ENCODE results near the gene TECPR1. TPM values are rescaled to one million over a fixed set of nuclear protein-coding genes. Genes with fewer than 3 reads are reported as not detected.

TECPR1 gene
- total and polyA plus RNA-seq, 2 experiments from 2014 or later = 4.6 to 24.4 TPM

DNA sequence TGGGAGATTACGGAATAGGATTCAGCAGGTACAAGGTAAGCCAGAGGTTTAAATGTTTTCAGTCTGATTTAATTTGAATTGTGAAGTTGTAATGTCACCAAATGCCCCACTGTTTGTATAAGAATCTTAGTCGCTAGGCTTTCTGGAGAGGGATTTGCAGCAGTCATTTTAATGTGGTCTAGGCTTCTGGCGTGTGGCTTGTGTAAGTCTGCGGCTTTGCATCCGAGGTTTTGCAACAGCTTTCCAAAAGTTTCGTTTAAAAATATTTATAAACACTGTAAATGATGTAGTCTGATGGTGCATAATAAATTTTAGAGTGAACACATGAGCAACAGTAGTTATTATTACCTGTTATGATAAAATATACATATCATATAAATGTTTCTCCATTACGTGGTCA, 66.9 kb downstream of the TECPR1 start:
- H3K4me2 ChIP-seq = no peak overlapping the region
- Mint-ChIP-seq H3K4me1 (peaks cover 15% of the 10 kb centered on the region), H3K36me3 (ENCODE audit: low read depth) (peaks cover 11% of the 10 kb centered on the region; the same call in 1 of the 3 replicates), H3K9me3 (no peaks in the 10 kb centered on the region), H3K27ac (no peak overlapping the region), H3K4me3 (no peak overlapping the region), H3K27me3 (ENCODE audit: insufficient read depth, low read depth, poor library complexity) (no peaks in the 10 kb centered on the region)
- H3K79me2 ChIP-seq (replicated peaks; ENCODE audit: insufficient read depth) = no peaks in the 10 kb centered on the region
- no peak overlapping the region for H3K4me3 ChIP-seq
- H3F3A ChIP-seq (replicated peaks; ENCODE audit: low read depth) = no peaks in the 10 kb centered on the region
- TF ChIP-seq, protein P1, sequence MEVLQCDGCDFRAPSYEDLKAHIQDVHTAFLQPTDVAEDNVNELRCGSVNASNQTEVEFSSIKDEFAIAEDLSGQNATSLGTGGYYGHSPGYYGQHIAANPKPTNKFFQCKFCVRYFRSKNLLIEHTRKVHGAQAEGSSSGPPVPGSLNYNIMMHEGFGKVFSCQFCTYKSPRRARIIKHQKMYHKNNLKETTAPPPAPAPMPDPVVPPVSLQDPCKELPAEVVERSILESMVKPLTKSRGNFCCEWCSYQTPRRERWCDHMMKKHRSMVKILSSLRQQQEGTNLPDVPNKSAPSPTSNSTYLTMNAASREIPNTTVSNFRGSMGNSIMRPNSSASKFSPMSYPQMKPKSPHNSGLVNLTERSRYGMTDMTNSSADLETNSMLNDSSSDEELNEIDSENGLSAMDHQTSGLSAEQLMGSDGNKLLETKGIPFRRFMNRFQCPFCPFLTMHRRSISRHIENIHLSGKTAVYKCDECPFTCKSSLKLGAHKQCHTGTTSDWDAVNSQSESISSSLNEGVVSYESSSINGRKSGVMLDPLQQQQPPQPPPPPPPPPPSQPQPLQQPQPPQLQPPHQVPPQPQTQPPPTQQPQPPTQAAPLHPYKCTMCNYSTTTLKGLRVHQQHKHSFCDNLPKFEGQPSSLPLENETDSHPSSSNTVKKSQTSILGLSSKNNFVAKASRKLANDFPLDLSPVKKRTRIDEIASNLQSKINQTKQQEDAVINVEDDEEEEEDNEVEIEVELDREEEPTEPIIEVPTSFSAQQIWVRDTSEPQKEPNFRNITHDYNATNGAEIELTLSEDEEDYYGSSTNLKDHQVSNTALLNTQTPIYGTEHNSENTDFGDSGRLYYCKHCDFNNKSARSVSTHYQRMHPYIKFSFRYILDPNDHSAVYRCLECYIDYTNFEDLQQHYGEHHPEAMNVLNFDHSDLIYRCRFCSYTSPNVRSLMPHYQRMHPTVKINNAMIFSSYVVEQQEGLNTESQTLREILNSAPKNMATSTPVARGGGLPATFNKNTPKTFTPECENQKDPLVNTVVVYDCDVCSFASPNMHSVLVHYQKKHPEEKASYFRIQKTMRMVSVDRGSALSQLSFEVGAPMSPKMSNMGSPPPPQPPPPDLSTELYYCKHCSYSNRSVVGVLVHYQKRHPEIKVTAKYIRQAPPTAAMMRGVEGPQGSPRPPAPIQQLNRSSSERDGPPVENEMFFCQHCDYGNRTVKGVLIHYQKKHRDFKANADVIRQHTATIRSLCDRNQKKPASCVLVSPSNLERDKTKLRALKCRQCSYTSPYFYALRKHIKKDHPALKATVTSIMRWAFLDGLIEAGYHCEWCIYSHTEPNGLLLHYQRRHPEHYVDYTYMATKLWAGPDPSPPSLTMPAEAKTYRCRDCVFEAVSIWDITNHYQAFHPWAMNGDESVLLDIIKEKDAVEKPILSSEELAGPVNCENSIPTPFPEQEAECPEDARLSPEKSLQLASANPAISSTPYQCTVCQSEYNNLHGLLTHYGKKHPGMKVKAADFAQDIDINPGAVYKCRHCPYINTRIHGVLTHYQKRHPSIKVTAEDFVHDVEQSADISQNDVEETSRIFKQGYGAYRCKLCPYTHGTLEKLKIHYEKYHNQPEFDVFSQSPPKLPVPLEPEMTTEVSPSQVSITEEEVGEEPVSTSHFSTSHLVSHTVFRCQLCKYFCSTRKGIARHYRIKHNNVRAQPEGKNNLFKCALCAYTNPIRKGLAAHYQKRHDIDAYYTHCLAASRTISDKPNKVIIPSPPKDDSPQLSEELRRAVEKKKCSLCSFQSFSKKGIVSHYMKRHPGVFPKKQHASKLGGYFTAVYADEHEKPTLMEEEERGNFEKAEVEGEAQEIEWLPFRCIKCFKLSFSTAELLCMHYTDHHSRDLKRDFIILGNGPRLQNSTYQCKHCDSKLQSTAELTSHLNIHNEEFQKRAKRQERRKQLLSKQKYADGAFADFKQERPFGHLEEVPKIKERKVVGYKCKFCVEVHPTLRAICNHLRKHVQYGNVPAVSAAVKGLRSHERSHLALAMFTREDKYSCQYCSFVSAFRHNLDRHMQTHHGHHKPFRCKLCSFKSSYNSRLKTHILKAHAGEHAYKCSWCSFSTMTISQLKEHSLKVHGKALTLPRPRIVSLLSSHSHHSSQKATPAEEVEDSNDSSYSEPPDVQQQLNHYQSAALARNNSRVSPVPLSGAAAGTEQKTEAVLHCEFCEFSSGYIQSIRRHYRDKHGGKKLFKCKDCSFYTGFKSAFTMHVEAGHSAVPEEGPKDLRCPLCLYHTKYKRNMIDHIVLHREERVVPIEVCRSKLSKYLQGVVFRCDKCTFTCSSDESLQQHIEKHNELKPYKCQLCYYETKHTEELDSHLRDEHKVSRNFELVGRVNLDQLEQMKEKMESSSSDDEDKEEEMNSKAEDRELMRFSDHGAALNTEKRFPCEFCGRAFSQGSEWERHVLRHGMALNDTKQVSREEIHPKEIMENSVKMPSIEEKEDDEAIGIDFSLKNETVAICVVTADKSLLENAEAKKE (CRISPR knock-in tag; IDR thresholded peaks at IDR 0.05) = no peak
- TF ChIP-seq NANOG (IDR thresholded peaks at IDR 0.05; ENCODE audit: borderline replicate concordance) (no peak), EZH2phosphoT487 (IDR thresholded peaks at IDR 0.05; ENCODE audit: unreplicated experiment) (no peak), ZNF331 (CRISPR knock-in tag; IDR thresholded peaks at IDR 0.05; ENCODE audit: low read depth) (no peak), EZH2 (IDR thresholded peaks at IDR 0.05; ENCODE audit: low read depth, unreplicated experiment) (no peak), STAT1 (IDR thresholded peaks at IDR 0.05; ENCODE audit: unreplicated experiment) (no peak), CREB1 (CRISPR knock-in tag; IDR thresholded peaks at IDR 0.05; ENCODE audit: low read depth) (no peak), ZNF114 (CRISPR knock-in tag; IDR thresholded peaks at IDR 0.05) (no peak), JUNB (IDR thresholded peaks at IDR 0.05; ENCODE audit: unreplicated experiment) (no peak), POLR2AphosphoS5 (IDR thresholded peaks at IDR 0.05; ENCODE audit: low read depth) (no peak)
- TF ChIP-seq, protein P2, sequence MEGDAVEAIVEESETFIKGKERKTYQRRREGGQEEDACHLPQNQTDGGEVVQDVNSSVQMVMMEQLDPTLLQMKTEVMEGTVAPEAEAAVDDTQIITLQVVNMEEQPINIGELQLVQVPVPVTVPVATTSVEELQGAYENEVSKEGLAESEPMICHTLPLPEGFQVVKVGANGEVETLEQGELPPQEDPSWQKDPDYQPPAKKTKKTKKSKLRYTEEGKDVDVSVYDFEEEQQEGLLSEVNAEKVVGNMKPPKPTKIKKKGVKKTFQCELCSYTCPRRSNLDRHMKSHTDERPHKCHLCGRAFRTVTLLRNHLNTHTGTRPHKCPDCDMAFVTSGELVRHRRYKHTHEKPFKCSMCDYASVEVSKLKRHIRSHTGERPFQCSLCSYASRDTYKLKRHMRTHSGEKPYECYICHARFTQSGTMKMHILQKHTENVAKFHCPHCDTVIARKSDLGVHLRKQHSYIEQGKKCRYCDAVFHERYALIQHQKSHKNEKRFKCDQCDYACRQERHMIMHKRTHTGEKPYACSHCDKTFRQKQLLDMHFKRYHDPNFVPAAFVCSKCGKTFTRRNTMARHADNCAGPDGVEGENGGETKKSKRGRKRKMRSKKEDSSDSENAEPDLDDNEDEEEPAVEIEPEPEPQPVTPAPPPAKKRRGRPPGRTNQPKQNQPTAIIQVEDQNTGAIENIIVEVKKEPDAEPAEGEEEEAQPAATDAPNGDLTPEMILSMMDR (conservative IDR thresholded peaks at IDR 0.05; ENCODE audit: low read depth in 2 of 2) = no peak
- TF ChIP-seq, protein P3, sequence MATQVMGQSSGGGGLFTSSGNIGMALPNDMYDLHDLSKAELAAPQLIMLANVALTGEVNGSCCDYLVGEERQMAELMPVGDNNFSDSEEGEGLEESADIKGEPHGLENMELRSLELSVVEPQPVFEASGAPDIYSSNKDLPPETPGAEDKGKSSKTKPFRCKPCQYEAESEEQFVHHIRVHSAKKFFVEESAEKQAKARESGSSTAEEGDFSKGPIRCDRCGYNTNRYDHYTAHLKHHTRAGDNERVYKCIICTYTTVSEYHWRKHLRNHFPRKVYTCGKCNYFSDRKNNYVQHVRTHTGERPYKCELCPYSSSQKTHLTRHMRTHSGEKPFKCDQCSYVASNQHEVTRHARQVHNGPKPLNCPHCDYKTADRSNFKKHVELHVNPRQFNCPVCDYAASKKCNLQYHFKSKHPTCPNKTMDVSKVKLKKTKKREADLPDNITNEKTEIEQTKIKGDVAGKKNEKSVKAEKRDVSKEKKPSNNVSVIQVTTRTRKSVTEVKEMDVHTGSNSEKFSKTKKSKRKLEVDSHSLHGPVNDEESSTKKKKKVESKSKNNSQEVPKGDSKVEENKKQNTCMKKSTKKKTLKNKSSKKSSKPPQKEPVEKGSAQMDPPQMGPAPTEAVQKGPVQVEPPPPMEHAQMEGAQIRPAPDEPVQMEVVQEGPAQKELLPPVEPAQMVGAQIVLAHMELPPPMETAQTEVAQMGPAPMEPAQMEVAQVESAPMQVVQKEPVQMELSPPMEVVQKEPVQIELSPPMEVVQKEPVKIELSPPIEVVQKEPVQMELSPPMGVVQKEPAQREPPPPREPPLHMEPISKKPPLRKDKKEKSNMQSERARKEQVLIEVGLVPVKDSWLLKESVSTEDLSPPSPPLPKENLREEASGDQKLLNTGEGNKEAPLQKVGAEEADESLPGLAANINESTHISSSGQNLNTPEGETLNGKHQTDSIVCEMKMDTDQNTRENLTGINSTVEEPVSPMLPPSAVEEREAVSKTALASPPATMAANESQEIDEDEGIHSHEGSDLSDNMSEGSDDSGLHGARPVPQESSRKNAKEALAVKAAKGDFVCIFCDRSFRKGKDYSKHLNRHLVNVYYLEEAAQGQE (IDR thresholded peaks at IDR 0.05; ENCODE audit: unreplicated experiment) = no peak
- TF ChIP-seq, protein P4, sequence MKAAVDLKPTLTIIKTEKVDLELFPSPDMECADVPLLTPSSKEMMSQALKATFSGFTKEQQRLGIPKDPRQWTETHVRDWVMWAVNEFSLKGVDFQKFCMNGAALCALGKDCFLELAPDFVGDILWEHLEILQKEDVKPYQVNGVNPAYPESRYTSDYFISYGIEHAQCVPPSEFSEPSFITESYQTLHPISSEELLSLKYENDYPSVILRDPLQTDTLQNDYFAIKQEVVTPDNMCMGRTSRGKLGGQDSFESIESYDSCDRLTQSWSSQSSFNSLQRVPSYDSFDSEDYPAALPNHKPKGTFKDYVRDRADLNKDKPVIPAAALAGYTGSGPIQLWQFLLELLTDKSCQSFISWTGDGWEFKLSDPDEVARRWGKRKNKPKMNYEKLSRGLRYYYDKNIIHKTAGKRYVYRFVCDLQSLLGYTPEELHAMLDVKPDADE (IDR thresholded peaks at IDR 0.05) = no peak
- no peaks in the 10 kb centered on the region for H3K27me3 ChIP-seq (ENCODE audit: insufficient read depth)
- H3K36me3 ChIP-seq (ENCODE audit: insufficient read depth) = no peaks in the 10 kb centered on the region
- DNase-seq (ENCODE audit: low spot score) = no peak
- no peaks in the 10 kb centered on the region for H3K9me2 ChIP-seq (ENCODE audit: insufficient read depth)
- no peak overlapping the region for H3K27ac ChIP-seq (ENCODE audit: low read depth)
- no peak overlapping the region for H2AFZ ChIP-seq
- peaks cover 11% of the 10 kb centered on the region; the same call in 1 of the 2 replicates for H3K4me1 ChIP-seq (ENCODE audit: insufficient read depth)
- H4K20me1 ChIP-seq (replicated peaks; ENCODE audit: insufficient read depth) = no peaks in the 10 kb centered on the region
- no peak for ATAC-seq

All from GM23338 (cell line).